ENCODE measurements around the gene PODXL.
A peak's percentile ranks its signal among the peaks of the same experiment; 100 is the strongest.
"Not testable (repeated sequence)": the region's sequence is repeated elsewhere in the genome, so short reads cannot be mapped to it uniquely, and the experiment has no call there.

The PODXL gene

DNA sequence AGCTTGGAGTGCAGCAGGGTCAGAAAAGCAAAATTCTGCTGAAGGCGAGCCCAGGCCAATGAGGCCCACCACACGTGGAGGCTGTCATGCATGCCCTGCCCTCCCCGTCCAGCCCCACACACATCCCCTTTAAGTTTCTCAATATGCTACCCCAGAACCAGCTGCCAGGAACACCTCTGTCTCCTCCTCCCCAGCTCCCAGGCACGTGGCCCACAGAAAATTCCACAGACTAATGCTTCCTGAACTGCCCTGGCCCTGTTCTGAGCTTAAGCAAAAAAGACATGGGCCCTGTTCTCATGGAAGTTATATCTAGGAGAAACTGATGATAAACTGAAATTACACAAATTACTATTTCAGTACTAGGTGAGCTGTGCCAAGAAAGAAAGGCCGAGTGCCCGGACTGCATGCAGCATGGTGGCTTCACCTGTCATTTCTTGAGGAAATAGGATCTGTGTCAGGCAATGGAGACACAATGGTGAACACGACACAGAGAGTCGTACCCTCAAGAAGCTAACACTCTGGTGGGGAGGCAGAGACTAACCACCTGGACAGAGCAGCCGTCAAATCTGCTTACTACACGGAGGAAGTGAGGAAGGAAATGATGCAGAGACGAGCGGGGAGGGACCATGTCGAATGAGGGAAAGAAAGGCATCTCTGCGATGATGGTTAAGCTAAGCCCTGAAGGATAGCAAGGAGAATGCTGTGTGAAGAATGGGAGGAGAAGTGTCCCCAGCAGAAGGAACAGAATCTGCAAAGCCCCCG is 44.5 kb downstream of the PODXL start:
- Mint-ChIP-seq H3K9me3 (no peaks in the 10 kb centered on the region), H3K4me3 (no peak overlapping the region), H3K4me1 (peaks cover 25% of the 10 kb centered on the region), H3K27me3 (peaks cover 7% of the 10 kb centered on the region), H3K36me3 (no peaks in the 10 kb centered on the region), H3K27ac (no peak overlapping the region)

DNA sequence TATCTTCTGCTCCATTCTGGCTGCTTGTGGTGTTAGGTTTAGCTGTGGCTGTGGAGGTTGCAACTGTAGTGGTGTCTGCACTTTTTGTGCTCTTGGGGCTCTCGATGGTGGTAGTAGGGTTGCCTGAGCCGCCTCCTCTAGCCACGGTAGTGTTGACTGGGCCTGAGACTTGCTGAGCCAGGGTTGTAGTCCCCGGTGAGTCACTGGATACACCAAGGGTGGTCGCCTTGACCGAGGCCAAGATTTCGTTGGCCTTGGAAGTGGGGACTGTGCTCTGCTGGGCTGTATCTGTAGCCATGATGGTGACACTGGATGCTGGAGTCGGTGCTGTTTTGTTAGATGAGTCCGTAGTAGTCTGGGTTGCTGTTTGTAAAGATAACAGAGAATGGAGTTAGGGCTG is 45.4 kb downstream of the PODXL start:
- Mint-ChIP-seq H3K27me3 (peaks cover 7% of the 10 kb centered on the region), H3K9me3 (no peaks in the 10 kb centered on the region), H3K4me1 (peaks cover 25% of the 10 kb centered on the region), H3K4me3 (no peak overlapping the region), H3K36me3 (no peaks in the 10 kb centered on the region), H3K27ac (no peak overlapping the region)

- peaks cover 7% of the 10 kb centered on the region for H3K27me3 Mint-ChIP-seq
These were observed 46.6 kb downstream of the PODXL start for GRCh38 chr7:131509781-131510180.

DNA sequence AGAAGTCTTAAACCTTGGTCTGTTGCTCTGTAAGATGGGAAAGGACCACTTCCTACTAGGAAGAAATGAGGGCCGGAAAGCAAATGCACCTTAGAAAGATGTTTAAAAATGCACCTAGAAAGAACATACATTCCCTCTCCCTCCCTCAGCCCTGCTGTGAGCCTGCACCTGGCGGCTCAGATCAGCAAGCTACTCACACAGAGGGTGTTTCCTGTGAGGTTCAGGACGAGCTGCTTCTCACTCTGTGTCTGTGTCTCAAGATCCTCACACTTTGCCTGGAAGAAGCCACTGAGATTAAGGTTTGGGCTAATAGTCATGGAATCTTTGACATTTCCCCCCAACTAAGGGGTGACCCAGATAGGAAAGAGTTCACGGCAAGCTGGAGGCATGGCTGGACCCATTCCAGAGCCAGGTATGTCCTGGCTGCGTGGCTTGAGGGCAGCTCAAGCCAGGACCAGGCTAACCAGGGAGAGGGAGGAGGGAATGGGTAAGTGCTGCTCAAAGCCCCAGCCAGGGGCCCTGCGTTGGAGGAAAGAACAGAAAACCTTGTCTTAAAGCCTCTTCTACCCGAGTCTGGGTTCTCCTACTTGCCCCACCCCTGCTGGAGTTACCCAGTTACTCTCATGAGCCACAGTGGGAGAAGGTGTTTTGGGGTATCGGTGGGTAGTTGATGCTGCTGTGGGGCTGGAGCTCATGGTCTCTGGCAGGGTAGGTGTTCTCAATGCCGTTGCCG is 47.5 kb downstream of the PODXL start:
- H3K9me3 Mint-ChIP-seq, result no peaks in the 10 kb centered on the region
- no peaks in the 10 kb centered on the region for H3K36me3 Mint-ChIP-seq
- H3K27ac Mint-ChIP-seq, result no peak overlapping the region
- no peak overlapping the region for H3K4me3 Mint-ChIP-seq
- peaks cover 30% of the 10 kb centered on the region for H3K4me1 Mint-ChIP-seq
- peaks cover 7% of the 10 kb centered on the region for H3K27me3 Mint-ChIP-seq

More at GRCh38 chr7:131509781-131510180, 46.6 kb downstream of the PODXL start:
- Mint-ChIP-seq H3K4me3 (no peak overlapping the region), H3K27ac (no peak overlapping the region), H3K36me3 (no peaks in the 10 kb centered on the region), H3K9me3 (no peaks in the 10 kb centered on the region), H3K4me1 (peaks cover 28% of the 10 kb centered on the region)

DNA sequence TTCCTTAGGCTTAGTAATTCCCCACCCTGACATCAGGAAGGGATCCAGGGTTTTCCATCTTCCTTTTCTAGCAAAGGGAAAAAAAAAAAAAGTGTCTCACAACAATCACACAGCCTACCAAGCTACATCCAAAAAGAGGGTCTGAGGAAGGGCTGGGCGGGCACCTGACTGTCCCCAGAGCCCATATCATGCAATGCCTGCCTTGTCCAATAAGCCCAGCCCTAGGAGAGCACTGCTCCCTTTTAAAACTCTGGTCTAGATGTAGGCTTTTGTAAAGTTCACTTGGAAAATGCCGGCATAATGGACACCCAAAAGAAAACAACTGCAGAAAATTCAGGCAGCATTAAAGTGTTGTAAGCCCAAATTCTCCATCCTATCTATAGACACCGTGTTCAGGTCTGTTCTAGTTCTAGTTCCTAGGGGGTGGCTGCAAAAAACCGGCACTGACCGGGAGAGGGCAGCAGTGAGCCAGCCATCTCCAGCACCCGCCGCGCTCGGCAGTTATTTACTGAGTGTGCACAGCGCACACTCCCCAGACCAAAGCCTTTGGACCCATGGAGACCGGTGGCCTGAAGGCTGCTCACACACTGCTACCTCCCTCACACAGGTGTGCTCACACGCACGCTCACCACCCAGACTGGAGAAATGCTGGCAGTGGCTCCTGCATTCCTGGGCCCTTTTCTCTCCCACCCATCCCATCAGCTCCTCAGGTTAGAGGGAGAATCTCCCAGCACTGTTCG is 48.7 kb downstream of the PODXL start:
- Mint-ChIP-seq H3K4me3 (no peak overlapping the region), H3K27ac (no peak overlapping the region), H3K27me3 (peaks cover 5% of the 10 kb centered on the region)

GRCh38 chr7:131506597-131506996 is 49.8 kb downstream of the PODXL start:
- Mint-ChIP-seq H3K9me3 (no peaks in the 10 kb centered on the region), H3K27ac (peak overlapping the region; percentile 47), H3K4me1 (peaks cover 29% of the 10 kb centered on the region), H3K27me3 (peaks cover 5% of the 10 kb centered on the region), H3K36me3 (no peaks in the 10 kb centered on the region), H3K4me3 (no peak overlapping the region)

More for the DNA sequence above, 48.7 kb downstream of the PODXL start:
- Mint-ChIP-seq H3K9me3 (no peaks in the 10 kb centered on the region), H3K4me1 (peaks cover 24% of the 10 kb centered on the region), H3K36me3 (no peaks in the 10 kb centered on the region)

DNA sequence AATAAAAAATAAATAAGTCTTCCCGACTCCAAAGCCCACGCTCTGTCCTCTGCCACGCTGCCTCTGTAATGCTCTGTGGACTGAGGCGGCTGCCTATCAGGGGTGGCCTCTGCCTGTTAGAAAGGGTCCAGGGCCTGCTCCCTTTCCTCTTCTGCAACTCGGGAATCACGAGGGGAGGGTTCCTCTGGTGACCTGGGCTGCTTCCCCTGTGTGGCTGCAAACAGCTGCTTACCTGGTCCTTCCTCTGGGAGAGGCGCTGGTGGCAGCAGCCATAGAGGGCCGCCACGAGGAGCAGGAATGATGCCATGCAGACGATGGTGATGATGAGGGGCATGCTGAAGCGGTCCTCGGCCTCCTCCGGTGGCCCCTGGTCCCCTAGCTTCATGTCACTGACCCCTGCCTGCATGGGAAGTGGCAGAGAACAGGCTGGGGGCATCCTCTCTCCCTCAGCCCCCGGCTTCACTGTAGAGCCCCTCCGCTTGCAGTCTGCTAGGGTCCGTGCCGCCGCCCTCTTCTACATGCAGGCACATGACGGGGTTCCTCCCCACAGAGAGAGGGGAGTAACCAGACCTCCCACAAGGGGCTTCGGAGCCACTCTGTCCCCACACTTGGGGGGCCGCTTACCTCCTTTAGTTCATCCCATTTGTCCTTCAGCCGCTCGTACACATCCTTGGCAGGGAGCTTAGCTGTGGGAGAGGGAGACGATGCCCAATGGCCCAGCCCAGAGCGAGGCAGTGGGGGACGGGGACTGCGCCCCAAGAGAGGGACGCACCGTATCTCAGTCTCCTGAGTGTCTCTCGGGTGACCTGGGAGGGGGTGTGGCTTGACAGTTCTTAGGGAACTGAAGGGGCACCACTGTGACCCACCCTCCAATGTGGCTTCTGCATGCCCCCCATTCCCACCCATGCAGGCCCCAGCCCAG is 50.5 kb downstream of the PODXL start:
- Mint-ChIP-seq H3K27me3 (peaks cover 5% of the 10 kb centered on the region), H3K36me3 (no peaks in the 10 kb centered on the region), H3K27ac (no peak overlapping the region), H3K9me3 (no peaks in the 10 kb centered on the region), H3K4me1 (peaks cover 36% of the 10 kb centered on the region), H3K4me3 (no peak overlapping the region)

GRCh38 chr7:131505037-131505620 is 51.3 kb downstream of the PODXL start:
- not testable (repeated sequence) for H3K36me3 Mint-ChIP-seq, H3K27me3 Mint-ChIP-seq, H3K9me3 Mint-ChIP-seq
- peak overlapping the region; percentile 8 for H3K27ac Mint-ChIP-seq
- H3K4me1 Mint-ChIP-seq, result peaks cover 42% of the 10 kb centered on the region
- H3K4me3 Mint-ChIP-seq, result peak overlapping the region; percentile 19

DNA sequence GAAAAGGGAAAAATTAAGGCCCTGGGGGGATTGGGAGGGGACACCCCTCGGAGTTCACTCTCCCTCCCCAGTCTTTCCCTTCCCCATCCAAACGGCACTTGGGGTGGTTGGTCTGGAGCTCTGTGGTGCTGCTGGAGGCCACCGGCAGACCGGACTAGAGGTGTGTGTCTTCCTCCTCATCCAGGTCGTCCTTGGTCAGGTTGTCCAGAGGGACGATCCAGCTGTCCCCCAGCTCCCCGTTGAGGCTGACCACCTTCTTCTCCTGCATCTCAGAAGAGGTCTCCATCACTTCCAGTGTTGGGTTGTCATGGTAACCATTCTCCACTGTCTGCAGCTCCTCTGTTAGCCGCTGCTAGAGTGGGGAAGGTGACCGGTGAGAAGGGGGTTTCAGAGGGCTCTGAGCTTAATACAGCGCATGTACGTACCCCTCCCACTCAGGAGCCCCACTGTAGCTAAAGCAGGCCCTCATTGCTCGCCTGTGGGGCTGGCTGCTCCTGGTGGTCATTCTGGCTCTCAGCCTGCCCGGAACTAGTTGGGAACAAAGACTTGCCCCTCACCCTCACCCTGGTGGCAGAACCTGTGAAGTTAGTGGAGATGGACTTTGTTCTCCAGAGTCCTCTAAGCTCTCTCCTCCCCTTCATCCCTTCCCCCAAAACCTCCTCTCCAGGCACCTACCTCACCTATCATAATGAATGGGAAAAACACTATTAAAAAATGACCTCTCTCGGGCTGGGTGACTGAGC is 52.1 kb downstream of the PODXL start:
- peak overlapping the region; percentile 19 for H3K4me3 Mint-ChIP-seq
- H3K4me1 Mint-ChIP-seq, result peaks cover 42% of the 10 kb centered on the region
- H3K9me3 Mint-ChIP-seq, result no peaks in the 10 kb centered on the region
- H3K27me3 Mint-ChIP-seq, result peaks cover 5% of the 10 kb centered on the region
- no peaks in the 10 kb centered on the region for H3K36me3 Mint-ChIP-seq
- peak overlapping the region; percentile 8 for H3K27ac Mint-ChIP-seq

GRCh38 chr7:131503639-131504038 is 52.8 kb downstream of the PODXL start:
- Mint-ChIP-seq H3K27me3 (peaks cover 2% of the 10 kb centered on the region), H3K36me3 (no peaks in the 10 kb centered on the region), H3K27ac (no peak overlapping the region), H3K9me3 (no peaks in the 10 kb centered on the region), H3K4me1 (peaks cover 42% of the 10 kb centered on the region), H3K4me3 (no peak overlapping the region)

- H3K9me3 Mint-ChIP-seq, result no peaks in the 10 kb centered on the region
- H3K27me3 Mint-ChIP-seq, result no peaks in the 10 kb centered on the region
- H3K4me1 Mint-ChIP-seq, result peaks cover 37% of the 10 kb centered on the region
- H3K4me3 Mint-ChIP-seq, result no peak overlapping the region
- no peak overlapping the region for H3K27ac Mint-ChIP-seq
- no peaks in the 10 kb centered on the region for H3K36me3 Mint-ChIP-seq
These were observed 53.5 kb downstream of the PODXL start for GRCh38 chr7:131502810-131503508.

DNA sequence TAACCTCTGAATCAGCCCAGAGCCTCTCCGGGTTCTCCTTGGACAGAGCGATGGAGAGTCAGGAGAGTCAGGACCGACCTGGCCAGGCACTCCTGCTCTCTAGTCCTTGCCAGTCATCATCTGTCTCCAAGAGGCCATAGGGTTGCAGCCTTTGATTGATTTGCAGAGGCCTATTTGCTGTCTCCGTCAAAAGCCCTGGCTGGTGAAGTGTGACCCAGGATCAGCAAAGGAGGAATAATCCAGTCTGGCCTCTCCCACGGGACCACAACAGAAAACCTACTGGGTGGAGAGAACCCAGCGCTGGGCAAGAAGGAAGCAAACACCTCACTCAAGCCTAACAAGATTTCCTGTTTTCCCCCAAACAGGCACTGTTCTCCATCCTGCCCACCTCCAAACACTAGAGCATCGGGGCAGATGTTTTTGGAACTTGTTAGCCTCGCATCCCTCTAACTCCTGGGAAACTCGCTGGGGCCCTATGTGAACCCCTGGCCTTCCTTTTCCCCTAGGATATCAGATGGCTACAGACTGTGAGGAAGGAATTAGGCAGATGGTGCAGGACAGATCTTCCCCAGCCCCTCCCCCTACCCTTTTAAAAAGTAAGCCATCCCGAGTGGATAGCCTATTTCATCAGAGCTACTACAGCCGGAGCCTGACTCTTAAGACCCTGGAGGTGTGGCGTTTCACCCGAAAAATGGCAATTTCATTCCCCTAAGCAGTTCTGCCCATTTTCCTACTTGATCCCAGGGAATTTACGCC is 54.3 kb downstream of the PODXL start:
- Mint-ChIP-seq H3K27me3 (no peaks in the 10 kb centered on the region), H3K36me3 (no peaks in the 10 kb centered on the region), H3K4me3 (no peak overlapping the region), H3K4me1 (peaks cover 33% of the 10 kb centered on the region), H3K27ac (no peak overlapping the region), H3K9me3 (no peaks in the 10 kb centered on the region)

- H3K4me3 Mint-ChIP-seq, result no peak overlapping the region
- no peaks in the 10 kb centered on the region for H3K27me3 Mint-ChIP-seq
- H3K9me3 Mint-ChIP-seq, result no peaks in the 10 kb centered on the region
- peaks cover 33% of the 10 kb centered on the region for H3K4me1 Mint-ChIP-seq
- peaks cover 4% of the 10 kb centered on the region for H3K36me3 Mint-ChIP-seq
- peak overlapping the region; percentile 88 for H3K27ac Mint-ChIP-seq
These were observed 55.0 kb downstream of the PODXL start for GRCh38 chr7:131501422-131501821.

Data from activated naive CD4-positive, alpha-beta T cell treated with anti-CD3 and anti-CD28 coated beads, Interleukin-2, amount 50 U/mL, for 24 hours (primary cell).